ENCODE results near the gene PRRT2. TPM values are rescaled to one million over a fixed set of nuclear protein-coding genes. Genes with fewer than 3 reads are reported as not detected.

The PRRT2 gene
- total RNA-seq, 2 experiments from 2014 or later: 1.5 to 2.0 TPM

DNA sequence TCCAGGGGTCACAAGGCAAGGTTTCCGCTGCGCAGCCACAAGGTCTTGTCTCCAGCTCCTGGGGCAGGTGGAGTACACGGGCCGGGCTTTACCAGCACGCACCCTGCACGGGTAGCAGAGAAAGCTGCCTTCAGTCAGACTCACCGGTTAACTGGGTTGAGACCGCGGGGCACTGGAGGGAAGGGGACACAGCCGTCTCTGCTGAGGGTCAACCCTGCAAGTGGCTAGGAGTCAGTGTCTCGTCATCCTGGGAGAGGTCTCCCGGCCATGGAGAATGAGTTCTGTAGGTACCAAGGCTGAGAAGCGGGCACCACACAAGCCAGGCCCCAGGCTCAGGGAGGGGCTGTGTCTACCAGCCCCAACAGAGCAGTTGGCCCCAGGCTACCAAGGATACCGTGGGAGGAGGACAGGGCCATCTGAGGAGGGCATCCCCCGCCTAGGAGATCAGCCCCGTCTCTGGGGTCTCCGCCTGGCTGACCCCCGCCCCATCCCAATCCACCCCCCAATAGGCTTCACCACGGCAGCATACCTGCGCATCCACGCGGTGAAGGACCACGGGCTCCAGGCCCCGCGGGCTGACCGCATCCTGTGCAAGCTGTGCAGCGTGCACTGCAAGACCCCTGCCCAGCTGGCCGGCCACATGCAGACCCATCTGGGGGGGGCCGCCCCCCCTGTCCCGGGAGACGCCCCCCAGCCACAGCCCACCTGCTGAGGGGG, 2.8 kb upstream of the PRRT2 start:
- peak; percentile 30 for DNase-seq

DNA sequence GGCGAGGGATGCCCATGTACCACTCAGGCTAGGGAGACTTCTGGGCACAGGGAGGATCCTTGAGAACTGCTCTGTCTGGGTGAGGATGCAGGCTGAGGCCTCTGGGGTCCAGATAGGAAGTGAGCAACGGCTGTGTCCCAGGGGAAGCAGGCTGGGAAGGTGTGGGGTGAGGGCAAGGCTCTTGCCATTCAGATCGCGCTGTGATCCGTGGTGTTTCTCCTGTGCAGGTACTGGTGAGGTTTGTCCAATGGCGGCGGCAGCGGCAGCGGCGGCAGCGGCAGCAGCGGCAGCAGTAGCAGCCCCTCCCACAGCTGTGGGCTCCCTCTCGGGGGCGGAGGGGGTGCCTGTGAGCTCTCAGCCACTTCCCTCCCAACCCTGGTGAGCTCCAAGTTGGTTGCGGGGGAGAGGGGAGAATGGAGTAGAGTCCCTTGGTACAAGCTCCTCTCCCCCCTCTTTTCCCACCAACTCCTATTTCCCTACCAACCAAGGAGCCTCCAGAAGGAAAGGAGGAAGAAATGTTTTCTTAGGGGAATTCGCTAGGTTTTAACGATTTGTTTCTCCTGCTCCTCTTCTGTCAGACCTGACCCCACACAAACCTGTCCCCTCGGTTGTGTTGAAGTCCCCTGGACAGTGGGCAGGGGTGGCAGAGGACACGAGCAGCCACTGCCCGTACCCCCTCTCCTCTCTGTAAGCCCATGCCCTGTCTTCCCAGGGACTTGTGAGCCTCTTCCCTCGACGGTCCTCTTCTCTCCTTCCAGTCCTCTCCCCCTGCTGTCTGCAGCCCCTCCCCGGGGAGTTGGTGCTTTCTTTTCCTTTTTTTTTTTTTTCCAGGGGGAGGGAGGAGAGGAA, 1.9 kb upstream of the PRRT2 start:
- ChIA-PET CTCF (interaction anchor here (0.8 to 0.9 kb wide), 2 partner anchors 9 to 39 kb away, joined by 4 read pairs; no protein-coding TSS in a partner anchor), POLR2A (interaction anchor here (1.1 to 9.5 kb wide), 4 partner anchors 10 to 119 kb away, joined by 3 to 167 read pairs (median 17); partner anchors contain the start of genes MVP and PAGR1)
- Mint-ChIP-seq H3K4me3 (peak overlapping the region; percentile 90), H3K27me3 (no peaks in the 10 kb centered on the region), H3K9me3 (no peaks in the 10 kb centered on the region), H3K27ac (peak overlapping the region; percentile 89), H3K4me1 (ENCODE audit: low read depth) (peaks cover 46% of the 10 kb centered on the region), H3K36me3 (ENCODE audit: low read depth) (peaks cover 42% of the 10 kb centered on the region)
- DNase-seq: peak; percentile 76
- ATAC-seq: no peak
- TF ChIP-seq, protein P1, sequence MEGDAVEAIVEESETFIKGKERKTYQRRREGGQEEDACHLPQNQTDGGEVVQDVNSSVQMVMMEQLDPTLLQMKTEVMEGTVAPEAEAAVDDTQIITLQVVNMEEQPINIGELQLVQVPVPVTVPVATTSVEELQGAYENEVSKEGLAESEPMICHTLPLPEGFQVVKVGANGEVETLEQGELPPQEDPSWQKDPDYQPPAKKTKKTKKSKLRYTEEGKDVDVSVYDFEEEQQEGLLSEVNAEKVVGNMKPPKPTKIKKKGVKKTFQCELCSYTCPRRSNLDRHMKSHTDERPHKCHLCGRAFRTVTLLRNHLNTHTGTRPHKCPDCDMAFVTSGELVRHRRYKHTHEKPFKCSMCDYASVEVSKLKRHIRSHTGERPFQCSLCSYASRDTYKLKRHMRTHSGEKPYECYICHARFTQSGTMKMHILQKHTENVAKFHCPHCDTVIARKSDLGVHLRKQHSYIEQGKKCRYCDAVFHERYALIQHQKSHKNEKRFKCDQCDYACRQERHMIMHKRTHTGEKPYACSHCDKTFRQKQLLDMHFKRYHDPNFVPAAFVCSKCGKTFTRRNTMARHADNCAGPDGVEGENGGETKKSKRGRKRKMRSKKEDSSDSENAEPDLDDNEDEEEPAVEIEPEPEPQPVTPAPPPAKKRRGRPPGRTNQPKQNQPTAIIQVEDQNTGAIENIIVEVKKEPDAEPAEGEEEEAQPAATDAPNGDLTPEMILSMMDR (IDR thresholded peaks at IDR 0.05): no peak
- intact Hi-C loops (cut with micrococcal nuclease): loop anchor here (10.0 kb wide), 1 partner anchor 105 kb away; no protein-coding TSS in a partner anchor

More for the DNA sequence above, 2.8 kb upstream of the PRRT2 start:
- POLR2A ChIA-PET: interaction anchor here (0.5 to 9.5 kb wide), 15 partner anchors 13 to 376 kb away, joined by 3 to 167 read pairs (median 5); partner anchors contain the start of genes HIRIP3, INO80E, KIF22 and MVP
- Mint-ChIP-seq H3K4me3 (peak overlapping the region; percentile 90), H3K27me3 (no peaks in the 10 kb centered on the region), H3K4me1 (ENCODE audit: low read depth) (peaks cover 42% of the 10 kb centered on the region), H3K27ac (peak overlapping the region; percentile 96), H3K9me3 (no peaks in the 10 kb centered on the region), H3K36me3 (ENCODE audit: low read depth) (peaks cover 48% of the 10 kb centered on the region)
- no peak for ATAC-seq
- TF ChIP-seq, protein P1 (IDR thresholded peaks at IDR 0.05): no peak
- CTCF ChIA-PET: interaction anchor here (0.8 to 3.0 kb wide), 7 partner anchors 10 to 108 kb away, joined by 4 to 63 read pairs (median 10); partner anchors contain the start of genes KIF22, MVP and PAGR1
- intact Hi-C loops (cut with micrococcal nuclease): no loop called here

DNA sequence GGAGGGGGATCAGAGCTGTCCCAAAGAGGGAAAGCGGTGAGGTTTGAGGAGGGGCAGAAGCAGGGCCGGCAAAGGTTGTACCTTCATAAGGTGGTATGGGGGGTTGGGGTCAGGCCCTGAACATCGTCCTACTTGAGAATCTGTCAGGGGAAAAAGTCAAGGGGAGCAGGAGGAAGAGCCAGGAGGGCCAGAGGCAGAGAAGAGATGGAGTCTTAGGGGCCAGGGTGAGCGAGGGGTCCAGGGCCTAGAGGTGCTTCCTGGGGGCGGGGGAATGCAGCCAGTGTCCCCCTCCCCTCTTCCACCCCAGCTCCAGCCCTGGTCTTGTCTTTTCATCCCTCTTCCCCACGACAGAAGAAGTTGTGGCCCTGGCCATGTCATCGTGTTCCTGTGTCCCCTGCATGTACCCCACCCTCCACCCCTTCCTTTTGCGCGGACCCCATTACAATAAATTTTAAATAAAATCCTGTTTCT, 1.3 kb upstream of the PRRT2 start:
- no peak for ATAC-seq
- POLR2A ChIA-PET: interaction anchor here (1.7 to 9.5 kb wide), 3 partner anchors 11 to 20 kb away, joined by 4 to 167 read pairs (median 5); partner anchors contain the start of genes KIF22, MVP and PAGR1
- Mint-ChIP-seq H3K4me3 (peak overlapping the region; percentile 90), H3K27me3 (no peaks in the 10 kb centered on the region), H3K36me3 (ENCODE audit: low read depth) (peaks cover 39% of the 10 kb centered on the region), H3K27ac (peak overlapping the region; percentile 89), H3K4me1 (ENCODE audit: low read depth) (peaks cover 49% of the 10 kb centered on the region), H3K9me3 (no peaks in the 10 kb centered on the region)
- CTCF ChIA-PET: interaction anchor here (0.9 to 2.6 kb wide), 2 partner anchors 9 to 38 kb away, joined by 4 to 10 read pairs; no protein-coding TSS in a partner anchor
- TF ChIP-seq, protein P1 (IDR thresholded peaks at IDR 0.05): no peak
- intact Hi-C loops (cut with micrococcal nuclease): loop anchor here (10.0 kb wide), 1 partner anchor 106 kb away; no protein-coding TSS in a partner anchor
- DNase-seq: no peak

DNA sequence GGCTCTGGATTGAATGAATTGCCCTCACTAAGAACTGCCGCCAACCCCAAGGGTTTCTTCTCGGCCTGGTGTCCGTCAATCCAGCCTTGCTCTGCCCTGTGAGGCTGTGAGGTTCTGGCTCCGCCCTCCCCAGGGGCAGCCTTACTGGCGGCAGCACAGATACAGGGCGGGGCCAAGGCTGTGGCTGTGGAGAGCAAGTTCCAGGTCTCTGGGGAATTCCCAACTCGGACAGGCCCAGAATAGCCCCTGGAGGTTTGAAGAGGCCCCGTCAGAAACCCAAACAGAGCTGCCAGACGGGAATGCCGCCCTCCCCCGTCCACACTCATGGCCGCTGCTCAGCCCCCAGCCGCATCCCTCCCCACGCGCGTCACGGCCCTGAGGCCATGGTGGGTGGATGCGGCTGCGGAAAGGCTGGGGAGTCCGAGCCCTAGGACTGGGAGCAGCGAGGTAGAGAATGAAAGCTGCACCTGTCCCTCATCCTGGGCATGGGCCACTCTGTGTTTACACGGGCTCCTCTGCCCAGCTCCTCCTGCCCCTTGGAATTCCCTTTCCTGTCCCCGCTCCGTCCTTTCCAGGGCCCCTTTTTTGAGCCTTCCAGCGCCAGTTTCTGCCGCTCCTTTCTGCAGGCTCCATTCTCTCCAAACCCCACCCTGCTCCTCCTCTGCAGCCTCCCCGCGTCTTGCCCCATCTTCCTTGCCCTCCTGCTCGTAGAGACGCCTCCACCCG, 660 bp upstream of the PRRT2 start:
- POLR2A ChIA-PET: interaction anchor here (0.6 to 9.5 kb wide), 5 partner anchors 11 to 185 kb away, joined by 3 to 167 read pairs (median 4); partner anchors contain the start of genes KIF22, MVP and PAGR1
- peaks cover 39% of the 10 kb centered on the region for H3K36me3 Mint-ChIP-seq (ENCODE audit: low read depth)
- CTCF ChIA-PET: interaction anchor here (2.6 kb wide), 1 partner anchor 37 kb away, joined by 10 read pairs; no protein-coding TSS in a partner anchor
- peak overlapping the region; percentile 89 for H3K27ac Mint-ChIP-seq
- H3K9me3 Mint-ChIP-seq: no peaks in the 10 kb centered on the region
- ATAC-seq (peak; percentile 47), DNase-seq (peak; percentile 90)
- H3K4me1 Mint-ChIP-seq (ENCODE audit: low read depth): peaks cover 51% of the 10 kb centered on the region
- TF ChIP-seq, protein P1 (IDR thresholded peaks at IDR 0.05): no peak
- no peaks in the 10 kb centered on the region for H3K27me3 Mint-ChIP-seq
- intact Hi-C loops (cut with micrococcal nuclease): loop anchor here (10.0 kb wide), 1 partner anchor 107 kb away; no protein-coding TSS in a partner anchor
- H3K4me3 Mint-ChIP-seq: peak overlapping the region; percentile 90
